IMR-90 (cell line): ENCODE data around the gene OPRM1.

Experiments used
- CEBPB ChIP-seq: IDR thresholded peaks from 2 replicates; pipeline ENCODE4 v1.6.1; 2012; ENCODE audit warnings: low read depth, low read length, improper control_type of control experiment
- CHD1 ChIP-seq: IDR thresholded peaks from 2 replicates; pipeline ENCODE4 v1.6.1; 2012; ENCODE audit warnings: low read depth, low read length, improper control_type of control experiment
- CTCF ChIP-seq: conservative IDR thresholded peaks from 2 replicates; pipeline ENCODE4 v1.5.1; 2012; ENCODE audit warnings: mild to moderate bottlenecking, low read depth, low read length, improper control_type of control experiment
- ELK1 ChIP-seq: fragments of 150-350 bp; IDR thresholded peaks from 2 replicates; pipeline ENCODE4 v1.6.1; 2016; ENCODE audit warnings: low read depth, mild to moderate bottlenecking, low read length, moderate library complexity, borderline replicate concordance
- SMC3 ChIP-seq: fragments of 150-350 bp; IDR thresholded peaks from 2 replicates; pipeline ENCODE4 v1.6.1; 2016; ENCODE audit warnings: low read depth, mild to moderate bottlenecking, antibody characterized with exemption, low read length, moderate library complexity
- USF2 ChIP-seq: fragments of 150-350 bp; IDR thresholded peaks from 2 replicates; pipeline ENCODE4 v1.6.1; 2017; ENCODE audit warnings: mild to moderate bottlenecking, antibody characterized with exemption, low read length, low read depth

GRCh38 chr6:154187203-154187602, 148.2 kb downstream of the OPRM1 start:
- TF ChIP-seq CTCF = no peak
- TF ChIP-seq CEBPB = no peak
- no peak for TF ChIP-seq USF2
- no peak for TF ChIP-seq ELK1
- TF ChIP-seq SMC3 = no peak
- no peak for TF ChIP-seq CHD1
